Spleen (tissue), 11 donors: ENCODE data around the gene POFUT1. TPM values are rescaled to one million over a fixed set of nuclear protein-coding genes. Genes with fewer than 3 reads are reported as not detected.

ENCODE experiments used
- DNase-seq: peaks from one replicate; pipeline ENCODE4 v3.0.0-alpha.2; 2020
- H3K27ac ChIP-seq, 8 donors: fragments of 200-600 bp; sonication (generic) in 7 of 8; 1 replicate in 4 of 8; 2 replicates in 4 of 8; pipeline versions ENCODE4 v1.5.0 to v1.8.0; 2016 to 2021; ENCODE audit warnings: inconsistent platforms in 4 of 8, mild to moderate bottlenecking in 4 of 8, moderate library complexity in 1 of 8
- H3K27me3 ChIP-seq, 7 donors: fragments of 200-600 bp; sonication (generic) in 6 of 7; replicated peaks in 1 of 7; 1 replicate in 4 of 7; 2 replicates in 3 of 7; pipeline versions ENCODE4 v1.5.0 to v1.8.0; 2016 to 2021; ENCODE audit warnings: inconsistent platforms in 3 of 7, mild to moderate bottlenecking in 1 of 7
- H3K36me3 ChIP-seq, 6 donors: fragments of 200-600 bp; sonication (generic) in 5 of 6; 1 replicate in 4 of 6; 2 replicates in 2 of 6; pipeline versions ENCODE4 v1.5.0 to v1.8.0; 2016 to 2021; ENCODE audit warnings: inconsistent platforms in 2 of 6
- H3K4me1 ChIP-seq, 6 donors: fragments of 200-600 bp; sonication (generic) in 5 of 6; 1 replicate in 3 of 6; 2 replicates in 3 of 6; pipeline versions ENCODE4 v1.5.0 to v1.8.0; 2016 to 2021; ENCODE audit warnings: inconsistent platforms in 3 of 6
- H3K4me3 ChIP-seq, 8 donors: fragments of 200-600 bp; sonication (generic) in 7 of 8; 1 replicate in 4 of 8; 2 replicates in 4 of 8; pipeline versions ENCODE4 v1.5.0 to v1.8.0; 2016 to 2021; ENCODE audit warnings: inconsistent platforms in 4 of 8, mild to moderate bottlenecking in 4 of 8, moderate library complexity in 2 of 8
- H3K9me3 ChIP-seq, 8 donors: fragments of 200-600 bp; sonication (generic) in 7 of 8; 1 replicate in 4 of 8; 2 replicates in 4 of 8; pipeline versions ENCODE4 v1.5.0 to v1.8.0; 2016 to 2021; ENCODE audit warnings: inconsistent platforms in 4 of 8
- POLR2A ChIP-seq, 3 donors: fragments of 450-650 bp; IDR thresholded peaks; one replicate each; pipeline ENCODE4 v1.5.1; 2017; ENCODE audit warnings: antibody characterized with exemption in 3 of 3, mild to moderate bottlenecking in 1 of 3
- POLR2AphosphoS5 ChIP-seq, 3 donors: sonication (generic); formaldehyde crosslinking; IDR thresholded peaks; one replicate each; pipeline ENCODE4 v1.5.1; 2017; ENCODE audit warnings: antibody characterized with exemption in 3 of 3
- WGBS, 5 donors: extraction: QIAGEN DNeasy Blood & Tissue Kit in 3 of 5; methylation state at CpG; one replicate each; pipeline versions ENCODE4 v1.1.5 to v1.1.7; 2013 to 2018; 5-methylcytosine and 5-hydroxymethylcytosine counted together
- intact Hi-C: fragments of 100-400 bp; cut with DNase I; formaldehyde crosslinking; loops from one replicate; pipeline ENCODE4 v1.15.0; 2023; ENCODE audit warnings: low total_unique reads
- polyA plus RNA-seq, 3 donors: library from polyadenylated mRNA; stranded (reverse); fragments of 200-250 nt; gene quantifications; one replicate each; pipeline ENCODE4 v1.2.1, GENCODE V29; 2013
- total RNA-seq, 7 donors: library from RNA; depleted of rRNA in 3 of 7; stranded (reverse); fragments of >200 nt in 3 of 7; fragmentation: NEBNext Ultra II Directional in 4 of 7; extraction: Animal tissue kit (Norgen Biotek cat#: 25700) in 4 of 7; gene quantifications; one replicate each; pipeline versions ENCODE4 v1.1.0 to v1.2.1, GENCODE V29; 2016 to 2021
- TF ChIP-seq, protein P1 (sequence below), 11 experiments: fragments of 200-600 bp in 7 of 11; fragments of 450-650 bp in 4 of 11; sonication (generic) in 4 of 11; IDR thresholded peaks in 8 of 11; conservative IDR thresholded peaks in 3 of 11; 1 replicate in 7 of 11; 2 replicates in 4 of 11; pipeline versions ENCODE4 v1.4.0 to v1.8.0; 2016 to 2021; ENCODE audit warnings: antibody characterized with exemption in 11 of 11, inconsistent platforms in 4 of 11, mild to moderate bottlenecking in 1 of 11
- donor health status: healthy with polysubstance abuse.
- donor health status: DM: no; HTN: no; CAD: no; lungs with moderate emphysema.
- donor health status: DM: no; HTN: no; CAD: no.
- donor health status: Bipolar disorder and iron deficiency.
- donor health status: healthy.
- donor health status: DM: no; HTN: no; CAD: no.
- donor health status: DM: yes; HTN: yes; CAD: no.

The POFUT1 gene
- total and polyA plus RNA-seq, 10 donors = 3.8 to 26.3 (median 21.0) TPM

DNA sequence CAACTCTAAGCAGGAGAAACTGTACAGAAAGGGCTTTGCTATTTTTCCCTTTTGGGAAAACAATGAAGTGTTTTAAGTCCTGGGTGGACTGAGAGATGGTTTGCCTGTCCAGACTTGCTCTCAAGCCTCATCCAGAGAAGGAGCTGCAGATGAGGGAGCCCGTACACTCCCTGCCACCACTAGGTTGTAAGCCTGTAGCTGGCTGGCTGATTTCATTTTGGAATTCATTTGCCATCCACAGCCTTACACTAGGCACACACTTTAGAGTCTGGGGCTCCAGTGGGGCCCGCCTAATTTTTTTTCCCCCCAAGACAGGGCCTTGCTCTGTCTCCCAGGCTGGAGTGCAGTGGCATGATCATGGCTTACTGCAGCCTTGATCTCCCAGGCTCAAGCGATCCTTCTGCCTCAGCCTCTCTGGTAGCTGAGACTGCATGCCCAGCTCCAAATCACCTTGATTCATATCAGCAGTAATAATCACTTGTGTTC is 28.4 kb downstream of the POFUT1 start:
- no peak for DNase-seq
- Histone ChIP-seq H3K36me3 (peaks cover 0 to 62% (median 31%) of the 10 kb centered on the region in 6 donors), H3K4me1 (peaks cover 11 to 41% (median 22%) of the 10 kb centered on the region in 6 donors), H3K4me3 (no peak overlapping the region), H3K27me3 (no peaks in the 10 kb centered on the region), H3K9me3 (no peaks in the 10 kb centered on the region), H3K27ac (no peak overlapping the region)
- intact Hi-C loops = no loop called here
- WGBS, 5 donors = 93 to 100% (median 97%) methylated on average over 3 of the region's 3 CpGs
- TF ChIP-seq, protein P1, sequence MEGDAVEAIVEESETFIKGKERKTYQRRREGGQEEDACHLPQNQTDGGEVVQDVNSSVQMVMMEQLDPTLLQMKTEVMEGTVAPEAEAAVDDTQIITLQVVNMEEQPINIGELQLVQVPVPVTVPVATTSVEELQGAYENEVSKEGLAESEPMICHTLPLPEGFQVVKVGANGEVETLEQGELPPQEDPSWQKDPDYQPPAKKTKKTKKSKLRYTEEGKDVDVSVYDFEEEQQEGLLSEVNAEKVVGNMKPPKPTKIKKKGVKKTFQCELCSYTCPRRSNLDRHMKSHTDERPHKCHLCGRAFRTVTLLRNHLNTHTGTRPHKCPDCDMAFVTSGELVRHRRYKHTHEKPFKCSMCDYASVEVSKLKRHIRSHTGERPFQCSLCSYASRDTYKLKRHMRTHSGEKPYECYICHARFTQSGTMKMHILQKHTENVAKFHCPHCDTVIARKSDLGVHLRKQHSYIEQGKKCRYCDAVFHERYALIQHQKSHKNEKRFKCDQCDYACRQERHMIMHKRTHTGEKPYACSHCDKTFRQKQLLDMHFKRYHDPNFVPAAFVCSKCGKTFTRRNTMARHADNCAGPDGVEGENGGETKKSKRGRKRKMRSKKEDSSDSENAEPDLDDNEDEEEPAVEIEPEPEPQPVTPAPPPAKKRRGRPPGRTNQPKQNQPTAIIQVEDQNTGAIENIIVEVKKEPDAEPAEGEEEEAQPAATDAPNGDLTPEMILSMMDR (IDR thresholded peaks at IDR 0.05 in 8 of 11, conservative IDR thresholded peaks at IDR 0.05 in 3 of 11) = no peak
- TF ChIP-seq POLR2AphosphoS5 (IDR thresholded peaks at IDR 0.05) (no peak), POLR2A (IDR thresholded peaks at IDR 0.05) (no peak)

DNA sequence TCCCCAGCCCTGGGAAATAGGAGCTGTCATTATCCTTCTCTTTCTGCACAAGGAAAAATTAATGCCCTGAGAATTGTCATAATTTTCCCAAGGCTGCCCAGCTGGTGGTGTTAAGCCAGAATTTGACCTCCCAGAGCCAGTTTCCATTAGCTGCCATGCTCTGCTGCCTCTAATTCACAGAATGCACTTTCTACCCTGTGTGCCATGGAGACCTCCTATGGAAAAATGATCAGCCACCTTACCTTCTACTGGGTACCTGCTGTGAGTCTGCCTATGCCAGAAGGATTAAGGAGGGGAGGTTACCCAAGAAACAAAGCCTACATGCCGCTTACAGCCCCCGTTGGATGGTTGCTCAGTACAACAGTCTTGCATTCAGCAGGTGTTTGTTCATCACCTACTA is 29.1 kb downstream of the POFUT1 start:
- WGBS, 5 donors = 91 to 100% (median 96%) methylated on average over 2 of the region's 2 CpGs
- H3K4me3 ChIP-seq = no peak overlapping the region
- peaks cover 0 to 55% (median 29%) of the 10 kb centered on the region in 6 donors for H3K36me3 ChIP-seq
- DNase-seq = no peak
- TF ChIP-seq, protein P1 (IDR thresholded peaks at IDR 0.05 in 8 of 11, conservative IDR thresholded peaks at IDR 0.05 in 3 of 11) = no peak
- no peak for TF ChIP-seq POLR2A (IDR thresholded peaks at IDR 0.05)
- TF ChIP-seq POLR2AphosphoS5 (IDR thresholded peaks at IDR 0.05) = no peak
- H3K9me3 ChIP-seq = no peaks in the 10 kb centered on the region
- intact Hi-C loops = no loop called here
- H3K27me3 ChIP-seq = no peaks in the 10 kb centered on the region
- no peak overlapping the region for H3K27ac ChIP-seq
- H3K4me1 ChIP-seq = peaks cover 8 to 34% (median 17%) of the 10 kb centered on the region in 6 donors

DNA sequence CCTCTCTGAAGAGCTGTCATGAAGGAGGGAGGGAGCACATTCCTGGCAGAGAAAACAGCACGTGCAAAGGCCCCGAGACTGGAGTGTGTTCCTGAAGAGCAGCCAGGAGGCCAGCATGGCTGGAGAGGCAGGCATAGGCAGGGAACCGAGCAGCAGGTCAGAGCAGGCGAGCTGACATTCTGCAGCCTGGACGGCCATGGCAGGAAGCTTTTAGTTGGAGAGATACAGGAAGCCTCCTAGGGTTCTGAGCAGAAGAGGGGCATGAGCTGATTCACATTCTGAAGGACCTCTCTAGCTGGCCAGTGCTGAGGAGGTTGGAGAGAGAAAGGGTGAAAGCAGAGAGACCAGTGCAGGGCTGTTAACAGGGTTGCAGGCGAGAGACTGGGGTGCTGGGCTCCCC is 29.7 kb downstream of the POFUT1 start:
- WGBS, 5 donors = 89 to 95% (median 92%) methylated on average over 6 of the region's 6 CpGs
- H3K27me3 ChIP-seq = no peaks in the 10 kb centered on the region
- TF ChIP-seq POLR2A (IDR thresholded peaks at IDR 0.05) (no peak), POLR2AphosphoS5 (IDR thresholded peaks at IDR 0.05) (no peak)
- TF ChIP-seq, protein P1 (IDR thresholded peaks at IDR 0.05 in 8 of 11, conservative IDR thresholded peaks at IDR 0.05 in 3 of 11) = no peak
- no peak for DNase-seq
- peaks cover 0 to 52% (median 29%) of the 10 kb centered on the region in 6 donors for H3K36me3 ChIP-seq
- intact Hi-C loops = no loop called here
- H3K4me1 ChIP-seq = peaks cover 2 to 28% (median 11%) of the 10 kb centered on the region in 6 donors
- H3K9me3 ChIP-seq = no peaks in the 10 kb centered on the region
- H3K27ac ChIP-seq = no peak overlapping the region
- H3K4me3 ChIP-seq = no peak overlapping the region

DNA sequence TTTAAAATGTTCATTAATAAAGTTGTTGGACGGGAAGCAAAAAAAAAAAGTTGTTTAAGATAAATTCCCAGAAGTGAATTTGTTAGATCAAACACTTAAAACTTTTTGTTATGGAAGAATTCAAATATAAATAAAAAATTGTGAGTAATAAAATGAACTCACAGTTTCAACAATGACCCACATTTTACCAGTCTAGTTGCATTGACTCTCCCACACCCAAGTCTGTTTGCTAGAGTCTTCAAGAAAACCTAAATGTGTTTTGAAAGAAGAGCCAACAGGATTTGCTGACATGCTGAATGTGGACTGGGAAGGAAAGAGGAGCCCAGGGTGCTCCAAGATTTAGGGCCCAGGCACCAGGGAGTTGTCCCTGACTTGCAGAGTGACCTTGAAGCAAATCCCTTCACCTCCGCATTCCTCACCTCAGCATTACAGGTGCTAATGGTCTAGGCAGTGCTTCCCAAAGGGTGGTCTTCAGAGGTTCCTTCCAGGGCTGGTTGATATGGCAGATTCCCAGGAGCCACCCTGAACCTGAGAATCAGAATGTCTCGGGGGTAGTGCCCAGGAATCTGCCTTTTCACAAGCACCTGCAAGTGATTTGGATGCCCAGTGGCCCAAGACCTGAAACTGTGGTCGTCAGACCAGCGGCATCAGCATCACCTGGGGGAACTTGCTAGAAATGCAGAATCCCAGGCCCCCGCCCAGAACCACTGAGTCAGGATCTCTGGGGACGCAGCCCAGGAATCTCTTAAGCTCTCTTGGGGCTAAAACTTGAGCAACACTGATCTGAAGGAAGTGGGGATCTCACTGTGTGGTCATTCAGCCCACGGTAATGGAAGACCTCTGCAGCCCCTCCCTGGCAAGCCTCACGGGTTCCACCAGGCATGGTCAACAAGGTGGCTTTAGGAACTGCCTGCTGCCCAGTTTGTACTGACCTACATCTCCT is 31.1 kb downstream of the POFUT1 start:
- Histone ChIP-seq H3K36me3 (peaks cover 0 to 39% (median 19%) of the 10 kb centered on the region in 6 donors), H3K9me3 (no peaks in the 10 kb centered on the region), H3K27me3 (no peaks in the 10 kb centered on the region), H3K4me3 (no peak overlapping the region), H3K27ac (no peak overlapping the region), H3K4me1 (peaks cover 0 to 15% (median 2%) of the 10 kb centered on the region in 6 donors)
- intact Hi-C loops = no loop called here
- DNase-seq = peak; percentile 23
- TF ChIP-seq POLR2A (IDR thresholded peaks at IDR 0.05) = no peak
- TF ChIP-seq, protein P1 (IDR thresholded peaks at IDR 0.05 in 8 of 11, conservative IDR thresholded peaks at IDR 0.05 in 3 of 11) = no peak
- TF ChIP-seq POLR2AphosphoS5 (IDR thresholded peaks at IDR 0.05) = no peak
- WGBS, 5 donors = 76 to 89% (median 82%) methylated on average over 6 to 9 of the region's 9 CpGs
